ENCODE measurements around the gene MOSMO. TPM values are rescaled to one million over a fixed set of nuclear protein-coding genes. Genes with fewer than 3 reads are reported as not detected.
A peak's percentile ranks its signal among the peaks of the same experiment; 100 is the strongest.

Gene MOSMO
- total and polyA plus RNA-seq, 8 donors, result 1.2 to 32.3 (median 7.7) TPM

GRCh38 chr16:22077700-22078313, 69.9 kb downstream of the MOSMO start:
- 39 to 44% (median 41%) methylated on average over 8 of the region's 8 CpGs for WGBS, 5 donors
- H3K36me3 ChIP-seq, result peaks cover 0 to 25% (median 14%) of the 10 kb centered on the region in 4 donors
- peak; percentile 74 to 82 for DNase-seq
- intact Hi-C loops (cut with DNase I; ENCODE audit: low total_unique reads), result loop anchor here (5.0 kb wide), 1 partner anchor 81 kb away; no protein-coding TSS in a partner anchor
- H3K4me1 ChIP-seq, result peaks cover 0 to 13% (median 5%) of the 10 kb centered on the region in 4 donors
- H3K9me3 ChIP-seq, result no peaks in the 10 kb centered on the region
- no peak overlapping the region for H3K27ac ChIP-seq
- no peak overlapping the region for H3K4me3 ChIP-seq
- H3K27me3 ChIP-seq, result no peaks in the 10 kb centered on the region
- TF ChIP-seq EP300 (IDR thresholded peaks at IDR 0.05) (no peak), CTCF (IDR thresholded peaks at IDR 0.05) (peak in 5 of 7 experiments; percentile 43 to 78 (median 71))

- DNase-seq, result no peak
- Histone ChIP-seq H3K36me3 (peaks cover 0 to 25% (median 14%) of the 10 kb centered on the region in 4 donors), H3K4me3 (no peak overlapping the region), H3K4me1 (peaks cover 0 to 4% (median 2%) of the 10 kb centered on the region in 4 donors), H3K27ac (no peak overlapping the region), H3K27me3 (no peaks in the 10 kb centered on the region), H3K9me3 (no peaks in the 10 kb centered on the region)
- WGBS, 5 donors, result 74 to 89% (median 77%) methylated on average over 1 of the region's 1 CpG
- TF ChIP-seq POLR2AphosphoS5 (IDR thresholded peaks at IDR 0.05) (no peak), EP300 (IDR thresholded peaks at IDR 0.05) (no peak), POLR2A (IDR thresholded peaks at IDR 0.05) (no peak), CTCF (IDR thresholded peaks at IDR 0.05) (no peak)
- intact Hi-C loops (cut with DNase I; ENCODE audit: low total_unique reads), result loop anchor here (5.0 kb wide), 1 partner anchor 81 kb away; no protein-coding TSS in a partner anchor
These were observed 70.7 kb downstream of the MOSMO start for GRCh38 chr16:22078656-22079055.

DNA sequence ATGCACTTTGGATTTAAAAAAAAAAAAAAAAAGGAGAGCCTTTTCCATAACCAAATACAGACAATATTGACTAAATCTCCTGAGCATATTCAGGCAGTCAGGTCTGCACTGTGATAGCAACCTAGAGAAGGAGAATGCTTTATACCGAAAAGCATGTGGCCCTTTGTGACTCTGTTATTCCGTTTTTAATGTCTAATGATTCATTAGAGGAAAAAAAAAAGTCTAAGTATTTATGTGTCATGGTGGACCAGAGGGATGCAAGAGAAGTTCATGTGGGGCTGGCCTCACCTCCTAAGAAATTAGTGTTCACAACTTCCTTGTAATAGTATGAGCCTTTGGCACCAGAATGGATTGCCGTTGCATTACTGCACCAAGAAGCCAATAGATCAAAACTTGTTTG, 73.1 kb downstream of the MOSMO start:
- no peaks in the 10 kb centered on the region for H3K27me3 ChIP-seq
- no peak overlapping the region for H3K4me3 ChIP-seq
- intact Hi-C loops (cut with DNase I; ENCODE audit: low total_unique reads), result loop anchor here (10.0 kb wide), 1 partner anchor 94 kb away; no protein-coding TSS in a partner anchor
- H3K36me3 ChIP-seq, result peaks cover 0 to 30% (median 21%) of the 10 kb centered on the region in 4 donors
- no peaks in the 10 kb centered on the region for H3K4me1 ChIP-seq
- H3K9me3 ChIP-seq, result no peaks in the 10 kb centered on the region
- TF ChIP-seq EP300 (IDR thresholded peaks at IDR 0.05) (no peak), POLR2AphosphoS5 (IDR thresholded peaks at IDR 0.05) (no peak), POLR2A (IDR thresholded peaks at IDR 0.05) (no peak), CTCF (IDR thresholded peaks at IDR 0.05) (no peak)
- H3K27ac ChIP-seq, result no peak overlapping the region
- DNase-seq, result no peak
- 88 to 92% (median 89%) methylated on average over 3 of the region's 3 CpGs for WGBS, 5 donors

DNA sequence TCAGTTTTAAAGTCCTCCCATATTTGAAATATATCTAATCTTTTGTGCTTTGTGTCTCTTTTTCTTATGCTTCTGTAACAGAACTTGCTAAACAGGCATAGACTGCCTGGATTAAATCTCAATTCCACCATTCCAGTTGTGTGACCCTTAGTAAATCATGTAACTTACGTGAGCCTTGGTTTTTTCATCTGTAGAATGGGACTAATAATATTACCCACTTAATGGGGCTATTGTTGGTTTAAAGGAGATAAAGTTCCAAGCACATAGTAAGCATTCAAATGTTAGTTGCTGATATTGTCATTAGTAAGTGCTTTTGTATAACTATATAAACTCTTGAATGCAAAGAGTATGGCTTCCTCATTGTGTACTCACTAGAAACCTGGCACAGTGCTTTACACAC, 78.5 kb downstream of the MOSMO start:
- no peak for TF ChIP-seq POLR2A (IDR thresholded peaks at IDR 0.05)
- TF ChIP-seq POLR2AphosphoS5 (IDR thresholded peaks at IDR 0.05), result no peak
- TF ChIP-seq EP300 (IDR thresholded peaks at IDR 0.05), result no peak
- TF ChIP-seq CTCF (IDR thresholded peaks at IDR 0.05), result no peak
- WGBS, 5 donors, result 92 to 98% (median 97%) methylated on average over 1 of the region's 1 CpG
- intact Hi-C loops (cut with DNase I; ENCODE audit: low total_unique reads), result loop anchor here (10.0 kb wide), 1 partner anchor 88 kb away; no protein-coding TSS in a partner anchor
- Histone ChIP-seq H3K27me3 (no peaks in the 10 kb centered on the region), H3K9me3 (no peaks in the 10 kb centered on the region), H3K36me3 (peaks cover 0 to 25% (median 17%) of the 10 kb centered on the region in 4 donors), H3K4me1 (no peaks in the 10 kb centered on the region), H3K4me3 (no peak overlapping the region), H3K27ac (no peak overlapping the region)
- DNase-seq, result no peak

Measured in stomach (tissue), 9 donors.